Tibial nerve (tissue), 3 donors: ENCODE measurements around the gene FRYL.

Experiments used
- CTCF ChIP-seq, 5 experiments: fragments of 200-600 bp in 3 of 5; fragments of 450-650 bp in 2 of 5; sonication (generic) in 3 of 5; IDR thresholded peaks; one replicate each; pipeline ENCODE4 v1.5.1; 2016 to 2019; ENCODE audit warnings: antibody characterized with exemption in 5 of 5, mild to moderate bottlenecking in 3 of 5, moderate library complexity in 2 of 5
- POLR2A ChIP-seq, 2 donors: fragments of 450-650 bp; IDR thresholded peaks; one replicate each; pipeline ENCODE4 v1.6.1; 2017; ENCODE audit warnings: antibody characterized with exemption in 2 of 2, mild to moderate bottlenecking in 2 of 2, moderate library complexity in 2 of 2

DNA sequence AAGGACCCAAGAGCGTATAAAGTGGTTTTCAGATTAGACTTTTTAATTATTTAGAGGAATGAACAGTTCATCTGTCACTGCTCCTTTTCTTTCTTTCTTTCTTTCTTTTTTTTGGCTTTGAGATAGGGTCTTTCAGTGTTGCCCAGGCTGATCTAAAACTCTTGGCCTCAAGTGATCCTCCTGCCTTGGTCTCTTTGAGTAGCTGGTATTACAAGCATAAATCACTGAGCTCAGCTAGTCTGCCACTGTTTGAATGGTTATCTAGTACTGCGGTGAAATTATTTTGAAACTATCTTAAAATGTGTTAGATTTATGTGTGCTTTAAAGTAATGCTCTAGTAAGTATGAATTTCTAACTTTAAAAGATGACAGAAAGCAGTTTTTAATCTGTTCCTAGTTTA lies 6.5 kb upstream of the FRYL start:
- TF ChIP-seq CTCF (IDR thresholded peaks at IDR 0.05) (no peak), POLR2A (IDR thresholded peaks at IDR 0.05) (no peak)
